ENCODE data around the gene MVP. TPM values are rescaled to one million over a fixed set of nuclear protein-coding genes. Genes with fewer than 3 reads are reported as not detected.
A peak's percentile ranks its signal among the peaks of the same experiment; 100 is the strongest.
"Not testable (repeated sequence)": the region's sequence is repeated elsewhere in the genome, so short reads cannot be mapped to it uniquely, and the experiment has no call there.

Gene MVP
- polyA plus RNA-seq, 1 donor from 2014 or later = 90.3 TPM

DNA sequence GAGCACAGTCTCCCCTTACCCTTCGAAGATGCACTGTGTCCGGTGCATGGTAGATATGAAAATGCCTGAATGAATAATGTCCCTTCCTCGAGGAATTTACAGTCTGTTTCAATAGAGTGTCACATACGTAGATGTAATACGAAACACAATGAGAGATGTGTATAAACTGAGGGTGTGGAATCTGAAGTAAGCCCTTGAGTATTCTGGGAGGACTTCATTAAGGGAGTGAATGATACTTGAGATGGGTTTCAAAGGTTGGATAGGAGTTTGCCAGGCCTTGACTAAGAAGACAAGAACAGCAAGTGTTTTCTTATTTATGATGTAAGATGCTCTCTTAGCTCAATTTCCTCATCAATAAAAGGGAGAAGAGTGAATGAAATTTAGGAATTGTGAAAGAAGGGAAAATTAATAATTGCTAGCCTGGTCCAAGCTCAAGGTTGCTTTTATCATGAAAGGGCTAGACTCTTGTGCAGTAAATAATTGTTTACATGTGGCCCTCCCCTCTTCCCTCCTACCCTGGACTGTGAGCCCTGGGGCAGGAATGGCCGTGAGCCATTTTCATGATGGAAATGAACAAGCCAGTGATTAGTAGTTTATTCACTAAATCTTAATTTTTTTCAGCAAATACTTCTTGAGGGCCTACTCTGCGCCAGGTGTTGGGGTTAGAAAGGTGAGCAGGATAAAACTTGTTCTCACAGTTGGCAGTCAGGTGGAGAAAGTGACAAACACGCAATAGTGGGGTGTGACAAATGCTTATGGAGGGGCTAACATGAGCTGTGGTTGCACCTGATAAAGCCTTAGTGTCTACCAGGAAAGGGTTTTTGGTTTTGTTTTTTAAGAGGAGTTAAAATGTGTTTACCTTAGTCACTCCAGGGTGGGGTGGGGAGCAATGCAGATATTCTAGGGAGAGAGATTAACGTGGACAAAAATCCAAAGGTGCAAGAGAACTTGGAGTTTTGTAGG, 28.1 kb upstream of the MVP start:
- H3K9me3 Mint-ChIP-seq = no peaks in the 10 kb centered on the region
- H3K36me3 Mint-ChIP-seq = peaks cover 12% of the 10 kb centered on the region
- peak overlapping the region; percentile 95 to 100 (median 99) for H3K4me3 Mint-ChIP-seq
- H3K4me1 Mint-ChIP-seq = peaks cover 22 to 31% (median 23%) of the 10 kb centered on the region in 3 donors
- H3K27me3 Mint-ChIP-seq = no peaks in the 10 kb centered on the region
- H3K27ac Mint-ChIP-seq = peak overlapping the region in 2 of 3 donors; percentile 91 to 98

DNA sequence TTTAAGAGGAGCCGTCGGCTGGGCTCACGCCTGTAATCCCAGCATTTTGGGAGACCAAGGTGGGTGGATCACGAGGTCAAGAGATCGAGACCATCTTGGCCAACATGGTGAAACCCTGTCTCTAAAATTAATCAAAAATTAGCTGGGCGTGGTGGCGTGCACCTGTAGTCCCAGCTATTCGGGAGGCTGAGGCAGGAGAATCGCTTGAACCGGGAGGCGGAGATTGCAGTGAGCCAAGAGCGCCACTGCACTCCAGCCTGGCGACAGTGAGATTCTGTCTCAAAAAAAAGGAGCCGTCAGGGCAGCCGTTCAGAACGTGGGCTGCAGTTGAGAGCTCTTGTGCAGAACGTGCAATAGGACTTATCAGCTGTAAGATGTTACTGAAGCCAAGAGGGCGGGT, 27.1 kb upstream of the MVP start:
- H3K27ac Mint-ChIP-seq = not testable (repeated sequence)

DNA sequence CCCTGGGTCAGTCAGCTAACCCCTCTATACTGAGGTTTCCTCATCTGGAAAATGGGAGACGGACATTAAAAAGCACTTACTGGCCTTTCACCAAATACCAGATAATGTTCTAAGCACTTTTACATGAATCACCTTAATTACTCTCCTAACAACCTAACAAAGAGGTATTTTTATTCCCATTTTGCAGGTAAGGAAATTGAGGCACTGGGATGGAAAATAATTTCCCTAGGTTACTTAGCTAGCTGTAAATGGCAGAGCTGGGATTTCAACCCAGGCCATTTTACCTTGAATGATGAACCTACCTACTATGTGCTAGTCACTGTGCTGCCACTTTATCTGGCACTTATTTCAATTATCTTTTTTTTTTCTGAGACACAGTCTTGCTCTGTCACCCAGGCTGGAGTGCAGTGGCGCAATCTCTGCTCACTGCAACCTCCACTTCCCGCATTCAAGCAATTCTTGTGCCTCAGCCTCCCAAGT, 26.0 kb upstream of the MVP start:
- Mint-ChIP-seq H3K9me3 (no peaks in the 10 kb centered on the region), H3K27ac (no peak overlapping the region), H3K36me3 (peaks cover 13% of the 10 kb centered on the region), H3K4me3 (peak overlapping the region in 1 of 4 donors; percentile 71), H3K4me1 (peaks cover 19 to 29% (median 21%) of the 10 kb centered on the region in 3 donors), H3K27me3 (no peaks in the 10 kb centered on the region)

More for the DNA sequence above, 27.1 kb upstream of the MVP start:
- Mint-ChIP-seq H3K4me1 (peaks cover 19 to 31% (median 21%) of the 10 kb centered on the region in 3 donors), H3K4me3 (peak overlapping the region in 1 of 4 donors; percentile 95), H3K36me3 (peaks cover 14% of the 10 kb centered on the region)
- not testable (repeated sequence) for H3K27me3 Mint-ChIP-seq, H3K9me3 Mint-ChIP-seq

DNA sequence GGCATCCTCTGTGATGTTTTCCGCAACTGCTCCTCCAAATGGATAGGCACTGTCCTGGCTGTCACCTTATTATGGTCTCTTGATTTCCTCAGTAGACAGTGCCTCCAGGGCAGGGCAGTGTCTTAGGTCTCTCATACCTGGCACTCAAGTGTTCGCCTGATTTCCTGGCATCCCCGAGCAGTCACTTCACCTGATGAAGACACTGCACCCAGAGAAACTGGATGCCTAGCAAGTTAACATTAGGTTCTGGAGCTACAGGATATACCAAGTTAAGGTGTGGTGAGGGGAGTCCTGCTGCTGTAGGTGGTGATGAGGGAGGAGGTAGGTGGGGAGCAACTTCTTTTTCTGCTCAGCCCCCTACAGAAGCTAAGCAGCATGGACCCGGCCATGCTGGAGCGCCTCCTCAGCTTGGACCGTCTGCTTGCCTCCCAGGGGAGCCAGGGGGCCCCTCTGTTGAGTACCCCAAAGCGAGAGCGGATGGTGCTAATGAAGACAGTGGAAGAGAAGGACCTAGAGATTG, 17.8 kb upstream of the MVP start:
- Mint-ChIP-seq H3K27me3 (no peaks in the 10 kb centered on the region), H3K9me3 (no peaks in the 10 kb centered on the region), H3K4me3 (peak overlapping the region in 1 of 4 donors; percentile 96), H3K4me1 (peaks cover 15 to 18% (median 15%) of the 10 kb centered on the region in 3 donors), H3K36me3 (peaks cover 4% of the 10 kb centered on the region), H3K27ac (peak overlapping the region in 1 of 3 donors; percentile 95)

DNA sequence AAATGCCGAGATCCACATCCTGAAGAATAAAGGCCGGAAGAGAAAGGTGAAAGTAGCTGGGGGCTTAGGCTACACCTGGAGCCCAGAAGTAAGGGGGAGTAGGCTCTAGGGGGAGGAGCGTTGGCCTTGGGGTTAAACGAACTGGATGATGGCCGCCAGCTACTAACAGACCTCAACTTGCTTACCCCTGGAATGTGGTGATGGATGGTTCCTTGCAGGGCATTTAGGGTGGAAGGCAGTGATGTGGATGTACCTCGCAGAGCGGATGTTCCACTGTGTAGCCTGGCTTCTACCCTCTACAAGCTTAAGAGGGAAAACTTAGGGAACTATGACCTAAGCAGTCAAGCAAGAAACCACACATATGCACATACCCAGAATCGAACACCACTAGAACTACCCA, 16.2 kb upstream of the MVP start:
- Mint-ChIP-seq H3K9me3 (no peaks in the 10 kb centered on the region), H3K27me3 (no peaks in the 10 kb centered on the region), H3K4me1 (peaks cover 21 to 23% (median 23%) of the 10 kb centered on the region in 3 donors), H3K4me3 (peak overlapping the region; percentile 96 to 100 (median 100)), H3K36me3 (peaks cover 5% of the 10 kb centered on the region), H3K27ac (peak overlapping the region; percentile 95 to 100 (median 99))

DNA sequence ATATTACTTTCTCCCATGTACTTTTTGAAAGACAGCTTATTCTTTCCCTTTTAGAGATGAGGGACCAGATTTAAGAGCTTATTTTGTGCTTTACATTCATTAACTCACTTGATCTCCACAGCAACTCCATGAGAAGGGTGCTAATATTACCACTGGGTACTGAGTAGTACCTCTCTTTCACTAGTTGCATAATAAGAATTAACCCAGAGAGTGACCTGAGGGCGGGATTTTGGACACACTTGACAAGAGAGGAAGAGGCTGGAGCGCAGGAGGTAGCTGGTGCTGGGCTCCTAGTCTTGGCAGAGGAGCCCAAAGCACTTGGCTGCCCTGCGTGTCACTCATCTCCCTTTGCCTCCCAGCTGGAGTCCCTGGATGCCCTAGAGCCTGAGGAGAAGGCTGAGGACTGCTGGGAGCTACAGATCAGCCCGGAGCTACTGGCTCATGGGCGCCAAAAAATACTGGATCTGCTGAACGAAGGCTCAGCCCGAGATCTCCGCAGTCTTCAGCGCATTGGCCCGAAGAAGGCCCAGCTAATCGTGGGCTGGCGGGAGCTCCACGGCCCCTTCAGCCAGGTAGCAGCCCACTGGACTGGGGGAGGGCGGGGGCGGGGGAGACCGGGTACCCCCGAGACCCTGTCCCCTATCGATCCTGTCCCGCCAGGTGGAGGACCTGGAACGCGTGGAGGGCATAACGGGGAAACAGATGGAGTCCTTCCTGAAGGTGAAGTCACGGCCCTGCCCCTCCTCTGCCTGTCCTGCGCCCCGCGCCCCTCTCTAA, 15.6 kb upstream of the MVP start:
- no peaks in the 10 kb centered on the region for H3K27me3 Mint-ChIP-seq
- H3K9me3 Mint-ChIP-seq = no peaks in the 10 kb centered on the region
- peak overlapping the region; percentile 96 to 100 (median 100) for H3K4me3 Mint-ChIP-seq
- peaks cover 21 to 23% (median 23%) of the 10 kb centered on the region in 3 donors for H3K4me1 Mint-ChIP-seq
- peak overlapping the region; percentile 95 to 100 (median 99) for H3K27ac Mint-ChIP-seq
- H3K36me3 Mint-ChIP-seq = peaks cover 5% of the 10 kb centered on the region

DNA sequence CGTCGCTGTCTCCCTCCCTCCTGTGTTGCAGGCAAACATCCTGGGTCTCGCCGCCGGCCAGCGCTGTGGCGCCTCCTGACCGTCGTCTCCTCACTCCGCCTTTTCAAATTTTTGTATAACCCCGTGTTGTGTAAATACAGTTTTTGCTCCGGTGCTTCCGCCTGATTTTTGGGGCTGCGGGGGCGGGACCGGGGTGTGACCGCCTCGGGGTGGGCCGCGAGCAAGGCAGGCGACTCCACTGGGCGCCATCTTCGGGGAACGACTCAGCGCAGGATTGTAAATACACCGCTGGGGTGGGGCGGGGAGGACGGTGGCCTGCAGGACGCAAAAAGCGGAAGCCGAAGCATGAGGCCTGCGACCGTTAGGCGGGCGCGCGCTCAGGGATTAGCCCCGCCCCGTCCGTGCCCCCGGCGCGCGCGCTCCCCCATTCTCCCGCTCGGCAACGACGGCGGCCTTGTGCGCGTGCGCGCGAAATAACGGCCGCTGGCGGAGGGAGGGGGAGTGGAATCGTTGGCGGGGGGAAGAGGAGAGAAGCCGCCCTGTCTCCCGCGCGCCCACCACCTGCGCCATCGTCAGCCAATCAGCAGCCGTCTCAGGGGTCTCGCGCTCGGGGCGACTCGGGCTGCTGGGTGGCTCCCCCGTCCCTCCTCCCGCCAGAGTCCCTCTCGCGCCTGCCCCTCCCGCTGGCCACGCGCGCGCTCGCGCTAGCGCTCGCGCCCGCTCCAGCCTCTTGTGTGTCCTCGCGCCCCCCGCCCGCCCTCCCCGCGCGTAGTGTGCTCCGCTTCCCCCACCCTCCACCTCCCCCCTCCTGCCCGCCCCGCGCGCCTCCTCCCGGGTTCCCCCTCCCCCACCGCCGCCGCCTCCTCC, 14.8 kb upstream of the MVP start:
- peaks cover 5% of the 10 kb centered on the region for H3K36me3 Mint-ChIP-seq
- H3K27me3 Mint-ChIP-seq = no peaks in the 10 kb centered on the region
- H3K27ac Mint-ChIP-seq = peak overlapping the region; percentile 95 to 100 (median 99)
- H3K9me3 Mint-ChIP-seq = no peaks in the 10 kb centered on the region
- peaks cover 23 to 28% (median 26%) of the 10 kb centered on the region in 3 donors for H3K4me1 Mint-ChIP-seq
- H3K4me3 Mint-ChIP-seq = peak overlapping the region; percentile 96 to 100 (median 100)

DNA sequence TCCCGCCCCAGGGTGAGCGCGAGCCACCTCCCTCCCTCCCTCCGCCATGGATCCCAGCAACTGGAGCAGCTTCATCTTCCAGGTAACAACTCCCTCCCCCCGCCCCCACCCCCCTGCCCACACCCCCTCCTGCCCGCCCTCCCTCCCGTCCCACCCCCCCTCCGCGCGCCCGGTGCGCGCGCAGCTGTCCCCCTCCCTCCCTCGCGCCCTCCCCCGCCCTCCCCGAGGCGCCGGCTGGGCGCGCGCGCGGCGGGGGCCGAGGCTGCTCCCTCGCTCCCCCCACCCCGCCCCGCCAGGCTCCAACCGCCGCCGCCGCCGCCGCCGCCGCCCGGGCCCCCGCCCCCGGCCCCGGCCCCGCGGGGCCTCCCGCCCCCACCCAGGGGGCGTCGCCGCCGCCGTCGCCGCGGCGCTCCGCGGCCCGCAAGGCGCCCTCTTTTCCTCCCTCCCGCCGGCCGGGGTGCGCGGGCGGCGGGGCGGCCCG, 14.1 kb upstream of the MVP start, which contains the start of gene MAZ:
Gene MAZ, plus strand, starts transcription at position 431 of the 481 bp plus-strand sequence. CDS start 173 bp downstream, outside the sequence.
- no peaks in the 10 kb centered on the region for H3K9me3 Mint-ChIP-seq
- peaks cover 5% of the 10 kb centered on the region for H3K36me3 Mint-ChIP-seq
- H3K27me3 Mint-ChIP-seq = peaks cover 1% of the 10 kb centered on the region
- H3K27ac Mint-ChIP-seq = peak within 1 kb of the TSS; percentile 95 to 100 (median 99)
- peaks cover 26 to 33% (median 32%) of the 10 kb centered on the region in 3 donors for H3K4me1 Mint-ChIP-seq
- H3K4me3 Mint-ChIP-seq = peak within 1 kb of the TSS; percentile 96 to 100 (median 100)

DNA sequence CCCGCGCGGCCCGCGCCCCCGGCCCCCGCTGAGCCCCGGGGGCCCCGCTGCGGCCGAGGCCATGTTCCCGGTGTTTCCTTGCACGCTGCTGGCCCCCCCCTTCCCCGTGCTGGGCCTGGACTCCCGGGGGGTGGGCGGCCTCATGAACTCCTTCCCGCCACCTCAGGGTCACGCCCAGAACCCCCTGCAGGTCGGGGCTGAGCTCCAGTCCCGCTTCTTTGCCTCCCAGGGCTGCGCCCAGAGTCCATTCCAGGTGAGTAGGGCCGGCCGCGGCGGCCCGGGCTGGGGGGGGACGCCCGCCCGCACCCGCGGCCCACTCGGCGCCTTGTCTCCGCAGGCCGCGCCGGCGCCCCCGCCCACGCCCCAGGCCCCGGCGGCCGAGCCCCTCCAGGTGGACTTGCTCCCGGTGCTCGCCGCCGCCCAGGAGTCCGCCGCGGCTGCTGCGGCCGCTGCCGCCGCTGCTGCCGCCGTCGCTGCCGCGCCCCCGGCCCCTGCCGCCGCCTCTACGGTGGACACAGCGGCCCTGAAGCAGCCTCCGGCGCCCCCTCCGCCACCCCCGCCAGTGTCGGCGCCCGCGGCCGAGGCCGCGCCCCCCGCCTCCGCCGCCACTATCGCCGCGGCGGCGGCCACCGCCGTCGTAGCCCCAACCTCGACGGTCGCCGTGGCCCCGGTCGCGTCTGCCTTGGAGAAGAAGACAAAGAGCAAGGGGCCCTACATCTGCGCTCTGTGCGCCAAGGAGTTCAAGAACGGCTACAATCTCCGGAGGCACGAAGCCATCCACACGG, 13.4 kb upstream of the MVP start:
- Mint-ChIP-seq H3K27ac (peak overlapping the region; percentile 90 to 98 (median 95)), H3K27me3 (peaks cover 1% of the 10 kb centered on the region), H3K4me3 (peak overlapping the region; percentile 80 to 97 (median 88)), H3K4me1 (peaks cover 27 to 37% (median 35%) of the 10 kb centered on the region in 3 donors), H3K36me3 (peaks cover 5% of the 10 kb centered on the region), H3K9me3 (no peaks in the 10 kb centered on the region)

DNA sequence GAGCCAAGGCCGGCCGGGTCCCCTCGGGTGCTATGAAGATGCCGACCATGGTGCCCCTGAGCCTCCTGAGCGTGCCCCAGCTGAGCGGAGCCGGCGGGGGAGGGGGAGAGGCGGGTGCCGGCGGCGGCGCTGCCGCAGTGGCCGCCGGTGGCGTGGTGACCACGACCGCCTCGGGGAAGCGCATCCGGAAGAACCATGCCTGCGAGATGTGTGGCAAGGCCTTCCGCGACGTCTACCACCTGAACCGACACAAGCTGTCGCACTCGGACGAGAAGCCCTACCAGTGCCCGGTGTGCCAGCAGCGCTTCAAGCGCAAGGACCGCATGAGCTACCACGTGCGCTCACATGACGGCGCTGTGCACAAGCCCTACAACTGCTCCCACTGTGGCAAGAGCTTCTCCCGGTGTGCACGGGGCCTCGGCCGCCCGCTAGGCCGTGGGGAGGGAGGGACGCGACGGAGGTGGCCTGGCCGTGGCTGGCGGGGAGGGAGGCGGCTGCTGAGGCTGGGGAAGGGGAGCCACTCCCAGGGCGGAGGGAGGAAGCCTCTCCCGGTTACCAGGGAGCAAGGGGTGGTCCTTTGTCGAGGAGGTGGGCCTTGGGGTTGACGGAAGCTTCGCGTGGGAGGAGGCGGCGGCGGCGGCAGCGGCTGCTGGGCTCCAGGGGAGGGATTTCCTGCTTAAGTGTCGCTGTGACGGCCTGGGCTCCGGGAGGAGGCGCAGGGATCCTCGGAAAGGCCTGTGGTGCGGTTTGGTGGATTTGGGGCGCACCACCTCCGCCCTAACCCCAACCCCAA, 12.6 kb upstream of the MVP start:
- peaks cover 5% of the 10 kb centered on the region for H3K36me3 Mint-ChIP-seq

DNA sequence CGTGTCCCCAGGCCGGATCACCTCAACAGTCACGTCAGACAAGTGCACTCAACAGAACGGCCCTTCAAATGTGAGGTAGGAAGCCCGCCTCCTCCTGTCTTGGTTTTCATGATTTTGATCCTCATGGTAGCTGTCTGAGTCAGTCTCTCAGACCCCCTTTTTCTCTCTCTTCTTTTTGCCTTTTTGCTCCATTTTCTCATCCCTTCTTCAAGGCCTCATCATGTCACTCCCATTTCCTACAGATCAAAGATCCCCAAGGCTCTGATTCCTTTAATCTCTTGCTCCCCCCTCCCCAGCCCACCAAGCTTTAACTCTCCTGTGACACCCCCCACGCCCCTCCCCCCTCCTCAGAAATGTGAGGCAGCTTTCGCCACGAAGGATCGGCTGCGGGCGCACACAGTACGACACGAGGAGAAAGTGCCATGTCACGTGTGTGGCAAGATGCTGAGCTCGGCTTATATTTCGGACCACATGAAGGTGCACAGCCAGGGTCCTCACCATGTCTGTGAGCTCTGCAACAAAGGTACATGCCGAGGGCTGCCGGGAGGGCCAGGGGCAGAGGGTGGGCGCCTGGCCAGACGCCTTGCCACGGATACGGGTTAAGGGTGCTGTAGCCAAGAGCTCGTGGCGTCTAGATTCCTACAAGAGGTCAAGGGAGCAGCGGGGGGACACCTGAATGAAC, 11.9 kb upstream of the MVP start:
- Mint-ChIP-seq H3K9me3 (no peaks in the 10 kb centered on the region), H3K4me1 (peaks cover 27 to 40% (median 35%) of the 10 kb centered on the region in 3 donors), H3K27me3 (peaks cover 1% of the 10 kb centered on the region), H3K4me3 (peak overlapping the region; percentile 80 to 97 (median 88)), H3K27ac (peak overlapping the region; percentile 90 to 98 (median 95)), H3K36me3 (peaks cover 5% of the 10 kb centered on the region)

More for the DNA sequence above, 12.6 kb upstream of the MVP start:
- Mint-ChIP-seq H3K27ac (peak overlapping the region; percentile 90 to 98 (median 95)), H3K4me1 (peaks cover 27 to 40% (median 35%) of the 10 kb centered on the region in 3 donors), H3K4me3 (peak overlapping the region; percentile 80 to 97 (median 88)), H3K9me3 (no peaks in the 10 kb centered on the region), H3K27me3 (peaks cover 1% of the 10 kb centered on the region)

Data from IgD-negative memory B cell (primary cell).